CD8-positive, alpha-beta memory T cell (primary cell): ENCODE measurements around the gene SCN8A. TPM values are rescaled to one million over a fixed set of nuclear protein-coding genes. Genes with fewer than 3 reads are reported as not detected.
"Not testable (repeated sequence)": the region's sequence is repeated elsewhere in the genome, so short reads cannot be mapped to it uniquely, and the experiment has no call there.

Source experiments
- CTCF ChIA-PET: fragments of 350-600 bp; sonication (Branson Sonifier 250); formaldehyde crosslinking; loops from one replicate; lab custom pipeline; 2021; ENCODE audit warnings: antibody characterized with exemption; lab: Charles Lee
- POLR2A ChIA-PET: fragments of 350-600 bp; sonication (Branson Sonifier 250); formaldehyde crosslinking; loops from one replicate; lab custom pipeline; 2021; ENCODE audit warnings: antibody characterized with exemption; lab: Charles Lee
- DNase-seq, 5 donors: peaks; one replicate each; pipeline versions ENCODE4 v3.0.0 to v3.0.0-alpha.2; 2020 to 2022; ENCODE audit warnings: mixed read lengths in 1 of 5
- H3K27ac ChIP-seq: one replicate; pipeline ENCODE4 v1.7.0; 2013; ENCODE audit warnings: low read depth, mild to moderate bottlenecking, low read length, moderate library complexity
- H3K27me3 ChIP-seq: 2 replicates; pipeline ENCODE4 v1.7.0; 2013; ENCODE audit warnings: low read length, mild to moderate bottlenecking; ENCODE audit not compliant: insufficient read depth, poor library complexity, severe bottlenecking
- H3K36me3 ChIP-seq: 2 replicates; pipeline ENCODE4 v1.7.0; 2013; ENCODE audit warnings: mild to moderate bottlenecking, low read length, moderate library complexity; ENCODE audit not compliant: insufficient read depth
- H3K4me1 ChIP-seq: 2 replicates; pipeline ENCODE4 v1.7.0; 2013; ENCODE audit warnings: mild to moderate bottlenecking, low read length, moderate library complexity; ENCODE audit not compliant: insufficient read depth
- H3K4me3 ChIP-seq: 2 replicates; pipeline ENCODE4 v1.7.0; 2013; ENCODE audit warnings: mild to moderate bottlenecking, low read length
- H3K9me3 ChIP-seq: 2 replicates; pipeline ENCODE4 v1.7.0; 2013; ENCODE audit warnings: mild to moderate bottlenecking, low read length
- H3K27ac Mint-ChIP-seq, 8 donors: one replicate each; pipeline ENCODE4 v1.8.0; 2020 to 2021; ENCODE audit warnings: mixed read lengths in 8 of 8, mild to moderate bottlenecking in 6 of 8, inconsistent platforms in 3 of 8, moderate library complexity in 3 of 8
- H3K27me3 Mint-ChIP-seq, 2 donors: one replicate each; pipeline ENCODE4 v1.8.0; 2020 to 2021; ENCODE audit warnings: mixed read lengths in 2 of 2, mild to moderate bottlenecking in 1 of 2, moderate library complexity in 1 of 2
- H3K36me3 Mint-ChIP-seq, 3 donors: one replicate each; pipeline ENCODE4 v1.8.0; 2020 to 2021; ENCODE audit warnings: mixed read lengths in 3 of 3, inconsistent platforms in 1 of 3, mild to moderate bottlenecking in 1 of 3
- H3K4me1 Mint-ChIP-seq, 3 donors: one replicate each; pipeline ENCODE4 v1.8.0; 2020 to 2021; ENCODE audit warnings: mixed read lengths in 3 of 3, inconsistent platforms in 1 of 3, mild to moderate bottlenecking in 1 of 3
- H3K4me3 Mint-ChIP-seq, 7 donors: one replicate each; pipeline ENCODE4 v1.8.0; 2020 to 2021; ENCODE audit warnings: mixed read lengths in 7 of 7, mild to moderate bottlenecking in 6 of 7, moderate library complexity in 4 of 7, inconsistent platforms in 2 of 7
- H3K9me3 Mint-ChIP-seq, 5 donors: one replicate each; pipeline ENCODE4 v1.8.0; 2020 to 2022; ENCODE audit warnings: mixed read lengths in 5 of 5, mild to moderate bottlenecking in 3 of 5, moderate library complexity in 2 of 5, inconsistent platforms in 1 of 5
- polyA plus RNA-seq: library from polyadenylated mRNA; unstranded; fragments of 300-500 nt; fragmentation: Illumina TruSeq; gene quantifications from one replicate; pipeline ENCODE4 v1.2.3, GENCODE V29; 2021
- total RNA-seq, 2 experiments: library from RNA; stranded (reverse); gene quantifications; one replicate each; pipeline ENCODE4 v1.2.3, GENCODE V29; 2021

SCN8A gene
- total and polyA plus RNA-seq, 3 experiments from 2014 or later, result 0.66 to 1.1 (median 0.83) TPM

- Histone ChIP-seq H3K27me3 (no peaks in the 10 kb centered on the region), H3K4me1 (no peaks in the 10 kb centered on the region), H3K27ac (no peak overlapping the region), H3K36me3 (no peaks in the 10 kb centered on the region), H3K9me3 (no peaks in the 10 kb centered on the region), H3K4me3 (no peak overlapping the region)
- POLR2A ChIA-PET, result no interaction called here
- H3K9me3 Mint-ChIP-seq, result peaks cover 0 to 9% (median 3%) of the 10 kb centered on the region in 5 donors
- H3K27ac Mint-ChIP-seq, result no peak overlapping the region
- CTCF ChIA-PET, result no interaction called here
- no peaks in the 10 kb centered on the region for H3K36me3 Mint-ChIP-seq
- H3K4me3 Mint-ChIP-seq, result no peak overlapping the region
- no peaks in the 10 kb centered on the region for H3K4me1 Mint-ChIP-seq
- H3K27me3 Mint-ChIP-seq, result peaks cover 4 to 18% of the 10 kb centered on the region in 2 donors
- no peak for DNase-seq
These were observed 46.0 kb downstream of the SCN8A start for GRCh38 chr12:51636986-51637385.

GRCh38 chr12:51639361-51639760 lies 48.3 kb downstream of the SCN8A start:
- CTCF ChIA-PET, result no interaction called here
- Mint-ChIP-seq H3K27me3 (peaks cover 4 to 17% of the 10 kb centered on the region in 2 donors), H3K4me1 (no peaks in the 10 kb centered on the region), H3K9me3 (peaks cover 0 to 9% (median 3%) of the 10 kb centered on the region in 5 donors), H3K27ac (no peak overlapping the region), H3K36me3 (no peaks in the 10 kb centered on the region), H3K4me3 (no peak overlapping the region)
- no peak overlapping the region for H3K4me3 ChIP-seq
- H3K9me3 ChIP-seq, result no peaks in the 10 kb centered on the region
- H3K27me3 ChIP-seq, result no peaks in the 10 kb centered on the region
- no peaks in the 10 kb centered on the region for H3K36me3 ChIP-seq
- no peak for DNase-seq
- no peak overlapping the region for H3K27ac ChIP-seq
- POLR2A ChIA-PET, result no interaction called here
- H3K4me1 ChIP-seq, result no peaks in the 10 kb centered on the region

- CTCF ChIA-PET, result no interaction called here
- H3K36me3 ChIP-seq, result no peaks in the 10 kb centered on the region
These were observed 51.3 kb downstream of the SCN8A start for GRCh38 chr12:51642286-51642685.

GRCh38 chr12:51643951-51644350 lies 52.9 kb downstream of the SCN8A start:
- Histone ChIP-seq H3K27ac (no peak overlapping the region), H3K4me3 (no peak overlapping the region), H3K27me3 (no peaks in the 10 kb centered on the region), H3K4me1 (no peaks in the 10 kb centered on the region), H3K36me3 (no peaks in the 10 kb centered on the region), H3K9me3 (no peaks in the 10 kb centered on the region)
- Mint-ChIP-seq H3K4me3 (no peak overlapping the region), H3K36me3 (no peaks in the 10 kb centered on the region), H3K27me3 (peaks cover 6 to 31% of the 10 kb centered on the region in 2 donors), H3K27ac (no peak overlapping the region), H3K9me3 (peaks cover 0 to 2% (median 2%) of the 10 kb centered on the region in 5 donors), H3K4me1 (no peaks in the 10 kb centered on the region)
- DNase-seq, result no peak
- CTCF ChIA-PET, result interaction anchor here (0.6 kb wide), 1 partner anchor 714 kb away, joined by 3 read pairs; no protein-coding TSS in a partner anchor
- POLR2A ChIA-PET, result no interaction called here

More at GRCh38 chr12:51642286-51642685, 51.3 kb downstream of the SCN8A start:
- Mint-ChIP-seq H3K27me3 (peaks cover 4 to 26% of the 10 kb centered on the region in 2 donors), H3K36me3 (no peaks in the 10 kb centered on the region), H3K27ac (no peak overlapping the region), H3K9me3 (peaks cover 0 to 6% (median 3%) of the 10 kb centered on the region in 5 donors), H3K4me3 (no peak overlapping the region), H3K4me1 (no peaks in the 10 kb centered on the region)
- DNase-seq, result no peak
- POLR2A ChIA-PET, result no interaction called here
- H3K27me3 ChIP-seq, result no peaks in the 10 kb centered on the region
- no peaks in the 10 kb centered on the region for H3K9me3 ChIP-seq
- no peaks in the 10 kb centered on the region for H3K4me1 ChIP-seq
- no peak overlapping the region for H3K27ac ChIP-seq
- no peak overlapping the region for H3K4me3 ChIP-seq

GRCh38 chr12:51644691-51645090 lies 53.7 kb downstream of the SCN8A start:
- H3K9me3 Mint-ChIP-seq, H3K36me3 ChIP-seq, H3K9me3 ChIP-seq, H3K4me1 Mint-ChIP-seq, H3K27ac ChIP-seq, H3K27ac Mint-ChIP-seq, H3K36me3 Mint-ChIP-seq, POLR2A ChIA-PET, CTCF ChIA-PET, DNase-seq, H3K27me3 ChIP-seq, H3K4me3 Mint-ChIP-seq, H3K4me1 ChIP-seq, H3K4me3 ChIP-seq: not testable (repeated sequence)
- peaks cover 4 to 31% of the 10 kb centered on the region in 2 donors for H3K27me3 Mint-ChIP-seq

GRCh38 chr12:51645961-51646360 lies 54.9 kb downstream of the SCN8A start:
- POLR2A ChIA-PET, result interaction anchor here (0.6 kb wide), 1 partner anchor 20 kb away, joined by 6 read pairs; no protein-coding TSS in a partner anchor
- Histone ChIP-seq H3K4me3 (no peak overlapping the region), H3K27ac (no peak overlapping the region), H3K27me3 (no peaks in the 10 kb centered on the region), H3K36me3 (no peaks in the 10 kb centered on the region), H3K9me3 (no peaks in the 10 kb centered on the region), H3K4me1 (no peaks in the 10 kb centered on the region)
- H3K27ac Mint-ChIP-seq, result no peak overlapping the region
- DNase-seq, result no peak
- H3K4me1 Mint-ChIP-seq, result no peaks in the 10 kb centered on the region
- peaks cover 4 to 27% of the 10 kb centered on the region in 2 donors for H3K27me3 Mint-ChIP-seq
- peaks cover 0 to 7% (median 0%) of the 10 kb centered on the region in 3 donors for H3K36me3 Mint-ChIP-seq
- CTCF ChIA-PET, result no interaction called here
- peaks cover 0 to 18% (median 12%) of the 10 kb centered on the region in 5 donors for H3K9me3 Mint-ChIP-seq
- H3K4me3 Mint-ChIP-seq, result no peak overlapping the region

- H3K4me3 Mint-ChIP-seq, result no peak overlapping the region
- Histone ChIP-seq H3K27me3 (no peaks in the 10 kb centered on the region), H3K36me3 (no peaks in the 10 kb centered on the region), H3K9me3 (no peaks in the 10 kb centered on the region), H3K4me3 (no peak overlapping the region), H3K27ac (no peak overlapping the region), H3K4me1 (no peaks in the 10 kb centered on the region)
- POLR2A ChIA-PET, result no interaction called here
- no peak for DNase-seq
- H3K9me3 Mint-ChIP-seq, result peaks cover 0 to 19% (median 12%) of the 10 kb centered on the region in 5 donors
- H3K4me1 Mint-ChIP-seq, result no peaks in the 10 kb centered on the region
- peaks cover 7 to 25% of the 10 kb centered on the region in 2 donors for H3K27me3 Mint-ChIP-seq
- peaks cover 0 to 7% (median 0%) of the 10 kb centered on the region in 3 donors for H3K36me3 Mint-ChIP-seq
- CTCF ChIA-PET, result no interaction called here
- H3K27ac Mint-ChIP-seq, result no peak overlapping the region
These were observed 56.6 kb downstream of the SCN8A start for GRCh38 chr12:51647647-51648046.

GRCh38 chr12:51653431-51653830 lies 62.4 kb downstream of the SCN8A start:
- Histone ChIP-seq H3K27me3 (no peaks in the 10 kb centered on the region), H3K27ac (no peak overlapping the region), H3K9me3 (no peaks in the 10 kb centered on the region), H3K4me1 (no peaks in the 10 kb centered on the region), H3K4me3 (no peak overlapping the region), H3K36me3 (no peaks in the 10 kb centered on the region)
- Mint-ChIP-seq H3K36me3 (peaks cover 0 to 7% (median 0%) of the 10 kb centered on the region in 3 donors), H3K27ac (no peak overlapping the region), H3K9me3 (peaks cover 0 to 17% (median 12%) of the 10 kb centered on the region in 5 donors), H3K27me3 (peaks cover 4 to 28% of the 10 kb centered on the region in 2 donors), H3K4me1 (no peaks in the 10 kb centered on the region), H3K4me3 (no peak overlapping the region)
- DNase-seq, result no peak
- ChIA-PET POLR2A (no interaction called here), CTCF (no interaction called here)
